Thyroid gland (tissue), 4 donors: Measurements from ENCODE around the gene ZSCAN1. TPM values are rescaled to one million over a fixed set of nuclear protein-coding genes. Genes with fewer than 3 reads are reported as not detected.

ENCODE experiments used
- DNase-seq, 2 donors: peaks; one replicate each; pipeline ENCODE4 v3.0.0-alpha.2; 2019
- H3K27ac ChIP-seq, 3 donors: fragments of 200-600 bp; sonication (generic); 1 replicate in 2 of 3; 2 replicates in 1 of 3; pipeline ENCODE4 v1.5.1; 2016 to 2019; ENCODE audit warnings: mild to moderate bottlenecking in 1 of 3, moderate library complexity in 1 of 3
- H3K27me3 ChIP-seq: fragments of 200-600 bp; sonication (generic); one replicate; pipeline ENCODE4 v1.5.1; 2019
- H3K36me3 ChIP-seq, 2 donors: fragments of 200-600 bp; sonication (generic); one replicate each; pipeline ENCODE4 v1.5.1; 2016 to 2019
- H3K4me1 ChIP-seq, 2 donors: fragments of 200-600 bp; sonication (generic); one replicate each; pipeline ENCODE4 v1.5.1; 2017 to 2019
- H3K4me3 ChIP-seq, 3 donors: fragments of 200-600 bp; sonication (generic); replicated peaks in 1 of 3; 1 replicate in 2 of 3; 2 replicates in 1 of 3; pipeline ENCODE4 v1.5.1; 2016; ENCODE audit warnings: mild to moderate bottlenecking in 1 of 3
- H3K9me3 ChIP-seq: fragments of 200-600 bp; sonication (generic); one replicate; pipeline ENCODE4 v1.5.1; 2017
- POLR2A ChIP-seq, 2 donors: fragments of 450-650 bp; IDR thresholded peaks; one replicate each; pipeline ENCODE4 v1.6.1; 2017; ENCODE audit warnings: antibody characterized with exemption in 2 of 2, mild to moderate bottlenecking in 2 of 2, moderate library complexity in 1 of 2
- WGBS, 2 donors: methylation state at CpG; one replicate each; pipeline ENCODE4 v1.1.5; 2017; 5-methylcytosine and 5-hydroxymethylcytosine counted together
- intact Hi-C: fragments of 100-400 bp; cut with DNase I; formaldehyde crosslinking; loops from one replicate; pipeline ENCODE4 v1.15.1; 2023
- total RNA-seq, 4 donors: library from RNA; depleted of rRNA; stranded (reverse); fragments of >200 nt; gene quantifications; one replicate each; pipeline ENCODE4 v1.2.3, GENCODE V29; 2016
- TF ChIP-seq, protein P1 (sequence below), 6 experiments: fragments of 200-600 bp in 3 of 6; fragments of 450-650 bp in 3 of 6; sonication (generic) in 3 of 6; IDR thresholded peaks; one replicate each; pipeline ENCODE4 v1.5.1; 2016 to 2019; ENCODE audit warnings: antibody characterized with exemption in 6 of 6, mild to moderate bottlenecking in 2 of 6, inconsistent platforms in 1 of 6, moderate library complexity in 1 of 6

ZSCAN1 gene
- total RNA-seq, 4 donors from 2014 or later, result 0.88 to 7.5 (median 3.4) TPM

DNA sequence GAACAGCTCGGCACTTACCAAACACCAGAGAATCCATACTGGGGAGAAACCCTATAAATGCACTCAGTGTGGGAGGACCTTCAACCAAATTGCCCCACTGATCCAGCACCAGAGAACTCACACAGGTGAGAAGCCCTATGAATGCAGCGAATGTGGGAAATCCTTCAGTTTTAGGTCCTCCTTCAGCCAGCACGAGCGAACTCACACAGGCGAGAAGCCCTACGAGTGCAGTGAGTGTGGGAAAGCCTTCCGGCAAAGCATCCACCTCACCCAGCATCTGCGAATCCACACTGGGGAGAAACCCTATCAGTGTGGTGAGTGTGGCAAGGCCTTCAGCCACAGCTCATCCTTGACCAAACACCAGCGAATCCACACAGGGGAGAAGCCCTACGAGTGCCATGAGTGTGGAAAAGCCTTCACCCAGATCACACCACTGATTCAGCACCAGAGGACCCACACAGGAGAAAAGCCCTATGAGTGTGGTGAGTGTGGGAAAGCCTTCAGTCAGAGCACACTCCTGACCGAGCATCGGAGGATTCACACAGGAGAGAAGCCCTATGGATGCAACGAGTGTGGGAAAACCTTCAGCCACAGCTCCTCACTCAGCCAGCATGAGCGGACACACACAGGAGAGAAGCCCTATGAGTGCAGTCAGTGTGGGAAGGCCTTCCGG, 33.6 kb downstream of the ZSCAN1 start:
- TF ChIP-seq, protein P1, sequence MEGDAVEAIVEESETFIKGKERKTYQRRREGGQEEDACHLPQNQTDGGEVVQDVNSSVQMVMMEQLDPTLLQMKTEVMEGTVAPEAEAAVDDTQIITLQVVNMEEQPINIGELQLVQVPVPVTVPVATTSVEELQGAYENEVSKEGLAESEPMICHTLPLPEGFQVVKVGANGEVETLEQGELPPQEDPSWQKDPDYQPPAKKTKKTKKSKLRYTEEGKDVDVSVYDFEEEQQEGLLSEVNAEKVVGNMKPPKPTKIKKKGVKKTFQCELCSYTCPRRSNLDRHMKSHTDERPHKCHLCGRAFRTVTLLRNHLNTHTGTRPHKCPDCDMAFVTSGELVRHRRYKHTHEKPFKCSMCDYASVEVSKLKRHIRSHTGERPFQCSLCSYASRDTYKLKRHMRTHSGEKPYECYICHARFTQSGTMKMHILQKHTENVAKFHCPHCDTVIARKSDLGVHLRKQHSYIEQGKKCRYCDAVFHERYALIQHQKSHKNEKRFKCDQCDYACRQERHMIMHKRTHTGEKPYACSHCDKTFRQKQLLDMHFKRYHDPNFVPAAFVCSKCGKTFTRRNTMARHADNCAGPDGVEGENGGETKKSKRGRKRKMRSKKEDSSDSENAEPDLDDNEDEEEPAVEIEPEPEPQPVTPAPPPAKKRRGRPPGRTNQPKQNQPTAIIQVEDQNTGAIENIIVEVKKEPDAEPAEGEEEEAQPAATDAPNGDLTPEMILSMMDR (IDR thresholded peaks at IDR 0.05), result no peak
- TF ChIP-seq POLR2A (IDR thresholded peaks at IDR 0.05), result no peak
- H3K4me3 ChIP-seq, result no peak overlapping the region
- intact Hi-C loops, result no loop called here
- DNase-seq, result no peak
- no peak overlapping the region for H3K27ac ChIP-seq
- H3K36me3 ChIP-seq, result peaks cover 21 to 38% of the 10 kb centered on the region in 2 donors
- no peaks in the 10 kb centered on the region for H3K4me1 ChIP-seq
- H3K27me3 ChIP-seq, result no peaks in the 10 kb centered on the region
- WGBS, 2 donors, result 94 to 98% methylated on average over 10 to 15 of the region's 15 CpGs
- H3K9me3 ChIP-seq, result no peaks in the 10 kb centered on the region

DNA sequence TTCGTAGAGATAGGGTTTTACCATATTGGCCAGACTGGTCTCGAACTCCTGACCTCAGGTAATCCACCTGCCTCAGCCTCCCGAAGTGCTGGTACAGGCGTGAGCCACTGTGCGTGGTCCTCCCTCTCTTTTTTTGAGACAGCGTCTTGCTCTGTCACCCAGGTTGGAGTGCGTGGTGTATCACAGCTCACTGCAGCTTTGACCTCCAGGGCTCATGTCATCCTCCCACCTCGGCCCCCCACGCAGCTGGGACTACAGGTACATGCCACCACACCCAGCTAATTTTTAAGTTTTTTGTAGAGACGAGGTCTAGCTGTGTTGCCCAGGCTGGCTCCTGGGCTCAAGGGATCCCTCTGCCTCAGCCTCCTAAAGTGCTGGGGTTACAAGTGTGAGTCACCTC, 46.0 kb downstream of the ZSCAN1 start:
- 96 to 97% methylated on average over 10 of the region's 10 CpGs for WGBS, 2 donors
- DNase-seq, result no peak

DNA sequence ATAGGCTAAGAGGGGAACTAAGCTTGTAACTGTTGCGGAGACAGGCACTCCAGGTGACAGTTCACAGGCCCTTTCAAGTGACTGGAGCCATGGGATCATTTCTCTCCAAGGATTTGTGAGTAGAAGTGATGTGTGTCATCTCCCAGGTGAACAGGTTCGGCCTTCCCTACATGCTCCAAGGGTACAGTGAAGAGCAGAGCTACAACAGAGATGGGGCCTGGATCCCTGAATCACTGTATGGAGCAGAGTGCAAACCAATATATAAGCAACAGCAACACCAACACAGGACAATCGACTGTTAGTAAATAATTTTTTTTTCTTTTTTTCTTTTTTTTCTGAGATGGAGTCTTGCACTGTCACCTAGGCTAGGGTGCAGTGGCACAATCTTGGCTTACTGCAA, 49.2 kb downstream of the ZSCAN1 start:
- no peak overlapping the region for H3K27ac ChIP-seq
- no peaks in the 10 kb centered on the region for H3K27me3 ChIP-seq
- WGBS, 2 donors, result 93 to 97% methylated on average over 3 of the region's 3 CpGs
- peaks cover 28 to 40% of the 10 kb centered on the region in 2 donors for H3K36me3 ChIP-seq
- no peak overlapping the region for H3K4me3 ChIP-seq
- no peaks in the 10 kb centered on the region for H3K9me3 ChIP-seq
- intact Hi-C loops, result no loop called here
- no peaks in the 10 kb centered on the region for H3K4me1 ChIP-seq
- no peak for DNase-seq
- TF ChIP-seq, protein P1 (IDR thresholded peaks at IDR 0.05), result no peak
- no peak for TF ChIP-seq POLR2A (IDR thresholded peaks at IDR 0.05)

More for the DNA sequence above, 46.0 kb downstream of the ZSCAN1 start:
- no peaks in the 10 kb centered on the region for H3K9me3 ChIP-seq
- no peaks in the 10 kb centered on the region for H3K4me1 ChIP-seq
- H3K36me3 ChIP-seq, result peaks cover 11 to 15% of the 10 kb centered on the region in 2 donors
- no peaks in the 10 kb centered on the region for H3K27me3 ChIP-seq
- no peak for TF ChIP-seq POLR2A (IDR thresholded peaks at IDR 0.05)
- TF ChIP-seq, protein P1 (IDR thresholded peaks at IDR 0.05), result no peak
- H3K4me3 ChIP-seq, result no peak overlapping the region
- no peak overlapping the region for H3K27ac ChIP-seq
- intact Hi-C loops, result no loop called here

DNA sequence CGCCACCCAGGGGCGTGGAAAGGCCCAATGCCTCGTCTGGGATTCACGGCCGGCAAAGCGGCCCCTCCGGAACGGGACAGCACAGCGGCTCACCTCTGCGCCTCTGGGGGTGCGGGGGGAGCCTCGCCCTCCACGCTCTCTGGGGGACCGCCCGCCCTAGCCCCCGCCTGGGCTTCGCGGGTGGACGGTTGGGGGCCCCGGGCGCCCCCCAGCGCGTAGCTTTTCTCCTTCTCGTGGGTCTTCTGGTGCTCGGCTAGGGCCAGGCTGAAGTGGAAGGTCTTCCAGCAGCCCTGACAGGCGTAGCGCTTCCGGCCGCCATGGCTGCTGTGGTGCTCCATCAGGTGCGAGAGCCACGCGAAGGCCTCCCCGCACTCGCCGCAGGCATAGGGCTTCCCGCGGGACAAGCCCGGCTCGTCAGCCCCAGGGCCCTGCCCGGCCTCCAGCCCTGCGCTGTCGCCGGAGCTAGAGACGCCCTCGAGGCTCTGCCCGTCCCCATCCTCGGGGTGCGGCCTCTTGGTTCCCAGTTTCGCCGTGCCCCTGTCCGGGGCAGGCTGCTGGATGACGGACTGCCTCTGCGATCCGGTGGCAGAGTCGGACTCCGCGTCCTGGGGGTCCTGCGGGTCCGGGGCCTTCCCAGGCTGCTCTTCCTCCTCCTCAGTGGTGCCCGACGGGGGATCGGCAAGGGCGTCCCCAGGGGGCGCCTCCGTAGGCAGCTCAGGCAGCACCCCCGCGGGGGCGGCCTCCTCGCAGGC, 50.9 kb downstream of the ZSCAN1 start:
- WGBS, 2 donors, result 96 to 100% methylated on average over 31 to 54 of the region's 69 CpGs
- Histone ChIP-seq H3K4me1 (no peaks in the 10 kb centered on the region), H3K27ac (no peak overlapping the region), H3K27me3 (no peaks in the 10 kb centered on the region), H3K4me3 (no peak overlapping the region), H3K9me3 (no peaks in the 10 kb centered on the region), H3K36me3 (peaks cover 28 to 45% of the 10 kb centered on the region in 2 donors)
- TF ChIP-seq POLR2A (IDR thresholded peaks at IDR 0.05), result no peak
- TF ChIP-seq, protein P1 (IDR thresholded peaks at IDR 0.05), result no peak
- no peak for DNase-seq
- intact Hi-C loops, result no loop called here

DNA sequence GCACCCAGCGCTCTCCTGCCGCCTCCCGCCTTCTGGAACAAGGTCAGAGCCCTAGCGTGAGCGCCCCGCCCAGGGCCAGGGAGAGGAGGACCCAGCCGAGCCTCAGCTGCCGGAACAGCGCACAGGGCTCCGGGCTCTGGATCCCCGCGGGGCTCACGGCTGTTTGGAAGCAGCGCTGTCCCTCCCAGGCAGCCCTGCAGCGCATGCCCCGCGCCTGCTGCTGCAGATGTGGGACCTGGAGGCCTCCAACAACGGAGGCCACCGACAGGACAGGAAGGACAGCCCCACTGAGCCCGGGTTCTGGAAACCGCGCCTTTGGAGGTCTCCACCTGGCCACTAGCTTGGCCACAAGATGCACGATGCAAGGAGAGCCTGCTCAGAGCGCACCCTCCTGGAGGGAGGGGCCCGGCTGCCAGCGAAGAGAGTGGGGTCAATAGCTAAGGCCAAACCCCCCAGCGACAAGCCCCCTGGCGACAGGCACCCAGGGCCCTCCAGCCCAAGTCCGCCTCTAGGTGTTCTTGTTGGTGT, 51.6 kb downstream of the ZSCAN1 start:
- peaks cover 28 to 45% of the 10 kb centered on the region in 2 donors for H3K36me3 ChIP-seq
- no peak overlapping the region for H3K27ac ChIP-seq
- H3K4me1 ChIP-seq, result no peaks in the 10 kb centered on the region
- WGBS, 2 donors, result 100% methylated on average over 4 of the region's 29 CpGs; no CpG with 5 or more reads in 1 of the 2 donors
- no peaks in the 10 kb centered on the region for H3K9me3 ChIP-seq
- no peak for DNase-seq
- no peaks in the 10 kb centered on the region for H3K27me3 ChIP-seq
- H3K4me3 ChIP-seq, result no peak overlapping the region
- TF ChIP-seq POLR2A (IDR thresholded peaks at IDR 0.05), result no peak
- TF ChIP-seq, protein P1 (IDR thresholded peaks at IDR 0.05), result no peak
- intact Hi-C loops, result no loop called here
